Activated naive CD8-positive, alpha-beta T cell (primary cell): ENCODE results near the gene FOXN3.

ENCODE experiments used
- H3K27ac Mint-ChIP-seq: one replicate; pipeline ENCODE4 v1.8.0; 2021; ENCODE audit warnings: mixed read lengths
- H3K27me3 Mint-ChIP-seq: one replicate; pipeline ENCODE4 v1.8.0; 2021; ENCODE audit warnings: mixed read lengths
- H3K36me3 Mint-ChIP-seq: one replicate; pipeline ENCODE4 v1.8.0; 2021; ENCODE audit warnings: mixed read lengths
- H3K4me1 Mint-ChIP-seq: one replicate; pipeline ENCODE4 v1.8.0; 2021; ENCODE audit warnings: low read depth, mixed read lengths
- H3K4me3 Mint-ChIP-seq: one replicate; pipeline ENCODE4 v1.8.0; 2021; ENCODE audit warnings: mild to moderate bottlenecking, mixed read lengths
- H3K9me3 Mint-ChIP-seq: one replicate; pipeline ENCODE4 v1.8.0; 2021; ENCODE audit warnings: low read depth, mixed read lengths

Gene FOXN3

DNA sequence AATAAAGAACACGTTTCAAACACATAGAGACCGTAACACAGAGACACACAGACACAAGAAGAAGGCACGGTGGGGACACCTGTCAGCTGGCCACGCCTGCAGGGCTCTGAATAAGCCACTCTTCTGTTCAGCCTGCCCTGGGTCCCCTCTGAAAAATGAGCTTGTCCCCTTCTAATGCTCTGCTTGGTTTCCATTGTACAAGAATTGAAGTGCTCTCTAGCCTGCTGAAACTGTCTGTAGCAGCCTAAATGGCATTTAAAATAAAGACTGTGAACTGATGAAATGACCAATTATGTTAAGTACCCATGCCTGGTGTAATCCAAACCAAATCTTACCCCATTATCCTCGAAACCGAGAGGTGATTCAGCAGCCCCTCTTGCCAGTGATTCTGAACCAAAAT lies 139.8 kb downstream of the FOXN3 start:
- Mint-ChIP-seq H3K36me3 (peaks cover 30% of the 10 kb centered on the region), H3K27me3 (no peaks in the 10 kb centered on the region), H3K4me1 (peaks cover 81% of the 10 kb centered on the region), H3K27ac (peak overlapping the region; percentile 95), H3K4me3 (peak overlapping the region; percentile 15), H3K9me3 (no peaks in the 10 kb centered on the region)

GRCh38 chr14:89276424-89276975 lies 140.5 kb downstream of the FOXN3 start:
- H3K36me3 Mint-ChIP-seq, result peaks cover 30% of the 10 kb centered on the region

DNA sequence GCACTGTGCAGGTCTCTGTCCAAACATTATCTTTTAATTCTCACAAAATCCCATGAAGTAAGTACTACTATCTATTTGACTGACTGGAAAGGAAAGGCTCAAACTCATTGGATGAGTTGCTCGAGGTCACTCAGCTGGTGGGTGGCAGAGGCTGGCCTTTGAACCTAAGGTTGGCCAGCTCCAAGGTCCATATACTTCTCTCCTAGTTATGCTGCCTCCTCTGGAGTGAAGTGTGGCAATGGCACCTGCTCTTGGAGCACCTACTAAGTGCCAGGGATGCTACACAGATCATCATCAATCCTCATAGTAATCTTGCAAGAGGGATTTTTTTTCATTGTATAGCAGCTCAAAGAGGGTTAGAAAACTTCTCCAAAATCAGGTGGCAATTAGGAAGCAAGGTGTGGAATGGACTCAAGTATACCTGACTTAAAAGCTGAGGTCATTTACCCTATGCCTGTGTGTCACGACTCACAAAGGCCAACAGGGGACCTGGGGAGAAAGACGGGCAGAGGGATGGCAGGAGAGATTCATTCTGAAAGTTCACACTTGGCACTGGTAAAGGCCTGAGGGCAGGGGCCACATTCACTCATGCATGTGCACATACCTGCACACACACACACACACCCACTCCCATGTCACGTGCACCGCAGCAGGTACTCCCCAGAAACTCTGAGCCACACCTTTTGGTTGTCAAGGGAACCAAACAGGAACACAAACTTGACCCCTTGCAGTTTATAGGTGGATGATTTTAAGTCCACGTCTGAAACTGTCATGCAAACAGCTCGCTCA lies 146.4 kb downstream of the FOXN3 start:
- no peak overlapping the region for H3K4me3 Mint-ChIP-seq
- peaks cover 13% of the 10 kb centered on the region for H3K36me3 Mint-ChIP-seq
- H3K9me3 Mint-ChIP-seq, result no peaks in the 10 kb centered on the region
- no peaks in the 10 kb centered on the region for H3K27me3 Mint-ChIP-seq
- peaks cover 78% of the 10 kb centered on the region for H3K4me1 Mint-ChIP-seq
- H3K27ac Mint-ChIP-seq, result peak overlapping the region; percentile 16

More at GRCh38 chr14:89276424-89276975, 140.5 kb downstream of the FOXN3 start:
- Mint-ChIP-seq H3K4me1 (peaks cover 78% of the 10 kb centered on the region), H3K27me3 (no peaks in the 10 kb centered on the region), H3K9me3 (no peaks in the 10 kb centered on the region), H3K4me3 (peak overlapping the region; percentile 74), H3K27ac (peak overlapping the region; percentile 95)

GRCh38 chr14:89269404-89269803 lies 147.6 kb downstream of the FOXN3 start:
- no peaks in the 10 kb centered on the region for H3K9me3 Mint-ChIP-seq
- peak overlapping the region; percentile 12 for H3K27ac Mint-ChIP-seq
- no peak overlapping the region for H3K4me3 Mint-ChIP-seq
- H3K27me3 Mint-ChIP-seq, result no peaks in the 10 kb centered on the region
- peaks cover 79% of the 10 kb centered on the region for H3K4me1 Mint-ChIP-seq
- peaks cover 13% of the 10 kb centered on the region for H3K36me3 Mint-ChIP-seq

- H3K9me3 Mint-ChIP-seq, result no peaks in the 10 kb centered on the region
- no peaks in the 10 kb centered on the region for H3K27me3 Mint-ChIP-seq
- H3K4me1 Mint-ChIP-seq, result peaks cover 77% of the 10 kb centered on the region
Measured at GRCh38 chr14:89268514-89268913, 148.5 kb downstream of the FOXN3 start.

GRCh38 chr14:89267656-89268055 lies 149.4 kb downstream of the FOXN3 start:
- no peak overlapping the region for H3K4me3 Mint-ChIP-seq
- H3K36me3 Mint-ChIP-seq, result peaks cover 13% of the 10 kb centered on the region
- H3K27me3 Mint-ChIP-seq, result no peaks in the 10 kb centered on the region
- peaks cover 72% of the 10 kb centered on the region for H3K4me1 Mint-ChIP-seq
- H3K27ac Mint-ChIP-seq, result peak overlapping the region; percentile 7
- no peaks in the 10 kb centered on the region for H3K9me3 Mint-ChIP-seq

More at GRCh38 chr14:89268514-89268913, 148.5 kb downstream of the FOXN3 start:
- Mint-ChIP-seq H3K36me3 (peaks cover 15% of the 10 kb centered on the region), H3K27ac (peak overlapping the region; percentile 47), H3K4me3 (no peak overlapping the region)

DNA sequence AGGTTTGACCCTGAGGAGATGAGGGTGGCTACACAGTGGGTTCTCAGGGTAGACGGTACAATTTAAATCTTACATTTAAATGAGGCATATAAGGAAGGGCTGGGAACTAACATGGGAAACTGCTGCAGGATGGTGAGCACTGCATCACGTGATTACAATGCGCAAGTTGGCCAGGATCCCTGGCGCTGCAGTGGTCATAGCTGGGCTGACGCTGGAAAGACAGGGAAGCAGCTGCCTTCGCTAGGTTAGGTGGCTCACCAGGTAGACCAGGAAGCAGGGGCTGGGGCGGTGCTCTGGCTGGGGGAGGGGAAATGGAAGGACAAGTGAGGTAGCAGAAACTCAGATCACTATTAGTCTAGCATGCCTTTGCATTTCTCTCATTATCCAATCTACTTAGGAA lies 149.9 kb downstream of the FOXN3 start:
- Mint-ChIP-seq H3K27ac (peak overlapping the region; percentile 78), H3K4me3 (no peak overlapping the region), H3K36me3 (peaks cover 15% of the 10 kb centered on the region), H3K9me3 (no peaks in the 10 kb centered on the region), H3K4me1 (peaks cover 75% of the 10 kb centered on the region), H3K27me3 (no peaks in the 10 kb centered on the region)

DNA sequence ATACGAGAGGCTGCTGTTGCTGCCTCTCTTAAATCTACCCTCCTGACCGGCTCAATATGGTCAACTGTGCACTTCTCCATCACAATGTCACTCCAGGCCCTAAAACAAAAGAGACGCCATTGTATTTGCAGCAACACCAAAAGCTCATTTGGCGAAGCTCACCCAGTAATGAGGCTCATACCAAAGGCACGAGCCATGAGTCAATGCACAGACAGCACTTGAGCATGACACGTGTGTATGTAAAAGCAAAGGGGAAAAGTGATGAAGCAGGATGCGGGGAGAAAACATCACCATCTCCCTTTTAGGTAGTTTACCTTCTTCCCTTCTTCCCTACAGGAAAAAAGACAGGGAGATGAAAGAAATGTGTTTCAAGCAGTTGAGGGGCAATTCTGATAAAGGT lies 150.3 kb downstream of the FOXN3 start:
- Mint-ChIP-seq H3K9me3 (no peaks in the 10 kb centered on the region), H3K27me3 (no peaks in the 10 kb centered on the region), H3K36me3 (peaks cover 15% of the 10 kb centered on the region), H3K4me3 (no peak overlapping the region), H3K27ac (peak overlapping the region; percentile 78), H3K4me1 (peaks cover 75% of the 10 kb centered on the region)

DNA sequence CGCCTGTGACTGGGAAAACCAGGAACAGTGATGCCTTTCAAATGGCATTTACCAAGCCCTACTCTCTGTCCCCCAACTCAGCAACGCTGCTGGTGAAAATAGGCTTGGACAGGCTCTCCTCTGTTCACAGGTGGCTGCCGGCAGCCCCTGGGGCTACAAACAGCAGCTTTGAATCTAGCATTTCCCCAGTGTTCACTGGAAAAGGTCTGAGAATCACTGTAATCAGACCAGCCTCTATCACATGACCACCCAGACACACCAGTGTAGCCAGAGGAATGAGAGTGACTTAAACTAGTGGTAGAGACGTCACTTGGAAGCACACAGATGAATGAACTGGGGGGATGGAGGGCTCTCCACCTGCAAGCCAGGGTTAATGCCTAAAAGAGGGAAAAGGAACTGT lies 151.8 kb downstream of the FOXN3 start:
- no peaks in the 10 kb centered on the region for H3K9me3 Mint-ChIP-seq
- H3K27me3 Mint-ChIP-seq, result no peaks in the 10 kb centered on the region
- H3K27ac Mint-ChIP-seq, result peak overlapping the region; percentile 36
- no peak overlapping the region for H3K4me3 Mint-ChIP-seq
- peaks cover 64% of the 10 kb centered on the region for H3K4me1 Mint-ChIP-seq
- peaks cover 15% of the 10 kb centered on the region for H3K36me3 Mint-ChIP-seq

DNA sequence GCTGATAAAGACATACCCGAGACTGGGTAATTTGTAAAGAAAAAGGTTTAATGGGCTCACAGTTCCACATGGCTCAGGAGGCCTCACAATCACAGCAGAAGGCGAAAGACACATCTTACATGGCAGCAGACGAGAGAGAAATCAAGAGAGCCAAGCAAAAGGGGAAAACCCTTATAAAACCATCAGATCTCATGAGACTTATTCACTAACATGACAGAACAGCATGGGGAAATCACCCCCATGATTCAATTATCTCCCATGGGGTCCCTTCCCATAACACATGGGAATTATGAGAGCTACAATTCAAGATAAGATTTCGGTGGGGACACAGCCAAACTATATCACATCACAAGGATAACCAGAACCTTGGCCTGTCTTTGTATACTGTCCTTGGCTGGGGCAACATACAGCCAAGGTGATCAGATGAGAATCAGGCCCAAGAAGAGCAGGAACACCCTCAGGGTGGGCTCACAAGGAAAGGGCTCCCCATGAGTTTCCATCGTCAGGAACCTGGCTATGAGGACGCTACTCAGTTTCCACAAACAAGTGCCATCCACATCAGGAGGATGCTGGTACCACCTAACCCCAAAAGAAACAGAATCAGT lies 152.7 kb downstream of the FOXN3 start:
- H3K36me3 Mint-ChIP-seq, result peaks cover 15% of the 10 kb centered on the region
- H3K9me3 Mint-ChIP-seq, result no peaks in the 10 kb centered on the region
- H3K27me3 Mint-ChIP-seq, result no peaks in the 10 kb centered on the region
- no peak overlapping the region for H3K4me3 Mint-ChIP-seq
- peak overlapping the region; percentile 68 for H3K27ac Mint-ChIP-seq
- peaks cover 59% of the 10 kb centered on the region for H3K4me1 Mint-ChIP-seq

DNA sequence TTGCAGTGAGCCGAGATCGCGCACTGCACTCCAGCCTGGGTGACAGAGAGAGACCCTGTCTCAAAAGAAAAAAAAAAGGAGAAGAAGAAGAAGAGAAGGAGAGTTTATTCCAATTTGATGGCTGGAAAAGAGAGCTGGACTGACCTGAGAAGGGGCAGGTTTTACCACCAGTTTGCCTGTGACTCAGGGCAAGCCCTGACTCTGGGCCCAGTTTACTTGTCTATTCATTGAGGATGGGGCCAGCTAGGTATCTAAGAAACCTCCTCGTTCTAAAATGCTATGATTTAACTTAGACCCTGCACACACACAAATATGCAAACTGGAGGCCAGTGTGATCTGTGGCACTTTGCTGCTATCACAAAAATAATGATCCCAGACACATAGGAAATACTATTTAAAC lies 155.0 kb downstream of the FOXN3 start:
- H3K27me3 Mint-ChIP-seq, result no peaks in the 10 kb centered on the region
- peak overlapping the region; percentile 34 for H3K27ac Mint-ChIP-seq
- H3K36me3 Mint-ChIP-seq, result peaks cover 22% of the 10 kb centered on the region

DNA sequence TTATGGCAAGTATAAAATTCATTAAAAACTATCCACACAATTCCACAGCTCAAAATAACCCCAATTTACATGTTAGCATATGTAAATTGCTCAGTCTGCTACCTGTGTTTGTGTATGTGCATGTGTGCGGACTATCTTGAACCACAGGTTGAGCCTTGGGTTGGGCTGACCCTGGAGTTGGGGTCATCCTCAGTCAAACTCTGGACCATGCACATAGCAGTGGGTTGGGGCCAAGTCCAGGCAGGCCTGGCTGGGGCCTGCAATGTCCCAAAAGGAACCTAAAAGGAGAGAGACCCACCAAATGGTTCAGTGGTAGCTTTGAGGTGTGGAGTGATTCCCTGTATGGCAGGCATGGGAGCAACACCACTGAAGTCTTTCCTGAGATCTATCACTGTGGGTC lies 156.1 kb downstream of the FOXN3 start:
- H3K4me1 Mint-ChIP-seq, result peaks cover 44% of the 10 kb centered on the region
- H3K27me3 Mint-ChIP-seq, result no peaks in the 10 kb centered on the region
- peaks cover 22% of the 10 kb centered on the region for H3K36me3 Mint-ChIP-seq
- H3K9me3 Mint-ChIP-seq, result no peaks in the 10 kb centered on the region
- H3K27ac Mint-ChIP-seq, result no peak overlapping the region
- no peak overlapping the region for H3K4me3 Mint-ChIP-seq

More for the DNA sequence above, 155.0 kb downstream of the FOXN3 start:
- Mint-ChIP-seq H3K9me3 (no peaks in the 10 kb centered on the region), H3K4me1 (peaks cover 45% of the 10 kb centered on the region), H3K4me3 (no peak overlapping the region)

GRCh38 chr14:89259951-89260609 lies 157.0 kb downstream of the FOXN3 start:
- Mint-ChIP-seq H3K4me1 (peaks cover 39% of the 10 kb centered on the region), H3K36me3 (peaks cover 19% of the 10 kb centered on the region), H3K27me3 (no peaks in the 10 kb centered on the region), H3K9me3 (no peaks in the 10 kb centered on the region), H3K27ac (no peak overlapping the region), H3K4me3 (no peak overlapping the region)

DNA sequence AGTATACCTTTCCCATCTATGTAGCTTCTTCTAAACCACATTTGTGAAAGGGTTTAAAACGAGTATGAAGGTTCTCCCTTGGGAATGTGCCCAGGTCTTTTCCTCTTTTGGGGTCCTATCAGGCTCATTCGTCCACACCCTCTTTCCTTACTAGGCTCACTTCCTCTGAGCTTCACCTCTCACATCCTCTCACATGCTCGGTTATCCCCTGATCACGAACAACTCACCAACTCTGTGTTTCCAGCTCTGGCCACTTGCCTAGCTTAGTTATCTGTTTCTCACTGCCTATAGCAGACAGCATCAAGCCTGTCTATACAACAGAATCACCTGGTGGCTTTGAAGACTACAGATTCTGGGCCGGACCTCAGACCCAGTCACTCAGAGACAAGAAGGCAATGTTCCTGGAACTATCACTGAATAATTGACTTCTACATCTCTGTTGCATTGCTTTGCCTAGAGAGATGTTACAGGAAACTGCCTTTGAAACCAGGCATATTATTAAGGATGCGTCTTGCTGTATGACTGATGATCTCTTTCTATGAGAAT lies 158.2 kb downstream of the FOXN3 start:
- Mint-ChIP-seq H3K4me3 (no peak overlapping the region), H3K27me3 (no peaks in the 10 kb centered on the region), H3K9me3 (no peaks in the 10 kb centered on the region), H3K36me3 (peaks cover 17% of the 10 kb centered on the region), H3K27ac (peak overlapping the region; percentile 47), H3K4me1 (peaks cover 31% of the 10 kb centered on the region)

DNA sequence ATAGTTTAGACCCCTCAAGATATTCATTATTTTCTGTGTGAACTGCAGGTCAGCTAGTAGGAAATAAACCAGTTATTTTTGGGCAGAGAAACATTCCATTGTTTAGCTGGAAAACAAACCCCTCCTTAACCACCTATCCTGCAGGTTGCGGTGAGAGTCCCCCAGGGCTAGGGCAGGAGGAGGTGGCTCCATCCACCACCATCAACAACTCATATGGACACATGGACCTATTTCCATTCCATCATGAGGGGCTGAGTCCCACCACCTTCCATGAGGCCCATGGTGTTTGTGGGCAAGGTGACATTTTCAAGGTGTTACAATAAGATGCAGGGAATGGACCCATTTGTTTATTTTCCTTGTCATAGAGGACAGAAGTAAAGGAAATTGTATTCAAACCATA lies 160.1 kb downstream of the FOXN3 start:
- H3K27ac Mint-ChIP-seq, result no peak overlapping the region
- H3K27me3 Mint-ChIP-seq, result no peaks in the 10 kb centered on the region
- peaks cover 20% of the 10 kb centered on the region for H3K36me3 Mint-ChIP-seq
- H3K4me3 Mint-ChIP-seq, result no peak overlapping the region
- H3K4me1 Mint-ChIP-seq, result peaks cover 36% of the 10 kb centered on the region
- no peaks in the 10 kb centered on the region for H3K9me3 Mint-ChIP-seq
